Measurements from ENCODE around the gene TENM3. TPM values are rescaled to one million over a fixed set of nuclear protein-coding genes. Genes with fewer than 3 reads are reported as not detected.

Gene TENM3
- total RNA-seq, 1 donor from 2014 or later = not detected

DNA sequence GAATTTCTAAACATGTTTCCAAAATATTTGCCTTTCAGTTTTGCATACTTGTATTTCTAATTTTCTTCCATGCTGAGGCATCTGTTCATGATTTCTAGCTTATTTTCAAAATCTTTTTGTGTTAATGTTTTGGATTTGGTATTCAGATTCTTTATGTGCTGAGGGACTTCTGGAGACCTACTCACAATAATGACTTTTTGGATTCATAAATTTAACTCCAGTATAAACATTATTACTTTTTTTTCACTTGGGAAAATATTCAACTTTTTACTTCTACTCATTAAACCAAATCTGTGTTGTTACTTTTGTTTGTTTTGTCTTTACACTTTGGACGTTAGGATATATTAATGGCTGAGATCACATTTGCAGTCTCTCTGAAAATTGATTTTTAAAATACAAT lies 183.7 kb downstream of the TENM3 start:
- no peak for ATAC-seq (ENCODE audit: low read depth)
- no peaks in the 10 kb centered on the region for H3K4me1 Mint-ChIP-seq
- TF ChIP-seq, protein P1, sequence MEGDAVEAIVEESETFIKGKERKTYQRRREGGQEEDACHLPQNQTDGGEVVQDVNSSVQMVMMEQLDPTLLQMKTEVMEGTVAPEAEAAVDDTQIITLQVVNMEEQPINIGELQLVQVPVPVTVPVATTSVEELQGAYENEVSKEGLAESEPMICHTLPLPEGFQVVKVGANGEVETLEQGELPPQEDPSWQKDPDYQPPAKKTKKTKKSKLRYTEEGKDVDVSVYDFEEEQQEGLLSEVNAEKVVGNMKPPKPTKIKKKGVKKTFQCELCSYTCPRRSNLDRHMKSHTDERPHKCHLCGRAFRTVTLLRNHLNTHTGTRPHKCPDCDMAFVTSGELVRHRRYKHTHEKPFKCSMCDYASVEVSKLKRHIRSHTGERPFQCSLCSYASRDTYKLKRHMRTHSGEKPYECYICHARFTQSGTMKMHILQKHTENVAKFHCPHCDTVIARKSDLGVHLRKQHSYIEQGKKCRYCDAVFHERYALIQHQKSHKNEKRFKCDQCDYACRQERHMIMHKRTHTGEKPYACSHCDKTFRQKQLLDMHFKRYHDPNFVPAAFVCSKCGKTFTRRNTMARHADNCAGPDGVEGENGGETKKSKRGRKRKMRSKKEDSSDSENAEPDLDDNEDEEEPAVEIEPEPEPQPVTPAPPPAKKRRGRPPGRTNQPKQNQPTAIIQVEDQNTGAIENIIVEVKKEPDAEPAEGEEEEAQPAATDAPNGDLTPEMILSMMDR (IDR thresholded peaks at IDR 0.05) = no peak
- CTCF ChIA-PET = no interaction called here
- H3K36me3 Mint-ChIP-seq (ENCODE audit: low read depth) = no peaks in the 10 kb centered on the region
- no peak for DNase-seq
- no peaks in the 10 kb centered on the region for H3K9me3 Mint-ChIP-seq
- peaks cover 3% of the 10 kb centered on the region for H3K27me3 Mint-ChIP-seq
- intact Hi-C loops (cut with micrococcal nuclease) = no loop called here
- POLR2A ChIA-PET = no interaction called here
- no peak overlapping the region for H3K4me3 Mint-ChIP-seq
- no peak overlapping the region for H3K27ac Mint-ChIP-seq

GRCh38 chr4:182427554-182427953 lies 184.4 kb downstream of the TENM3 start:
- DNase-seq (no peak), ATAC-seq (ENCODE audit: low read depth) (no peak)
- no peak overlapping the region for H3K4me3 Mint-ChIP-seq
- intact Hi-C loops (cut with micrococcal nuclease) = no loop called here
- H3K9me3 Mint-ChIP-seq = no peaks in the 10 kb centered on the region
- H3K4me1 Mint-ChIP-seq = no peaks in the 10 kb centered on the region
- no peak overlapping the region for H3K27ac Mint-ChIP-seq
- POLR2A ChIA-PET = no interaction called here
- CTCF ChIA-PET = no interaction called here
- no peaks in the 10 kb centered on the region for H3K36me3 Mint-ChIP-seq (ENCODE audit: low read depth)
- H3K27me3 Mint-ChIP-seq = peaks cover 3% of the 10 kb centered on the region
- TF ChIP-seq, protein P1 (IDR thresholded peaks at IDR 0.05) = no peak

DNA sequence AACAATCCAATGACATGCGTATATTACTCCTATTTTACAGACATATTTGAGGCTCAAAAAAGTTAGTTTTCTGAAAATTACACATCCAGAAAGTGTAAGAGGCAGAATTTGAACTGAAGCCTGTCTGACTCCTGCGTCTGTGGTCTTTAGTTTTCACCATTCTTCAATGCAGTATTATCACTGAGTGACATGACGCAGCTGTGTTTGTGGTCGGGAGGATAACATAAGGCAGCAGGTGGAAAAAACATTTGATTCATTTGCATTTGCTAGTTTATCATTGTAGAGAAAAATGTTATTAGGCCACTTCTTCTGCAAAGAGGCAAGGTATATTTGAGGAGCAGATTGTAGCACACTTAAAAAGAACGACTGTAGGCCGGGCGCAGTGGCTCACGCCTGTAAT lies 186.7 kb downstream of the TENM3 start:
- intact Hi-C loops (cut with micrococcal nuclease) = no loop called here
- peaks cover 3% of the 10 kb centered on the region for H3K27me3 Mint-ChIP-seq
- H3K9me3 Mint-ChIP-seq = no peaks in the 10 kb centered on the region
- no peak overlapping the region for H3K27ac Mint-ChIP-seq
- ATAC-seq (ENCODE audit: low read depth) (no peak), DNase-seq (no peak)
- no peaks in the 10 kb centered on the region for H3K4me1 Mint-ChIP-seq
- H3K4me3 Mint-ChIP-seq = no peak overlapping the region
- POLR2A ChIA-PET = no interaction called here
- H3K36me3 Mint-ChIP-seq (ENCODE audit: low read depth) = no peaks in the 10 kb centered on the region
- TF ChIP-seq, protein P1 (IDR thresholded peaks at IDR 0.05) = no peak
- CTCF ChIA-PET = no interaction called here

DNA sequence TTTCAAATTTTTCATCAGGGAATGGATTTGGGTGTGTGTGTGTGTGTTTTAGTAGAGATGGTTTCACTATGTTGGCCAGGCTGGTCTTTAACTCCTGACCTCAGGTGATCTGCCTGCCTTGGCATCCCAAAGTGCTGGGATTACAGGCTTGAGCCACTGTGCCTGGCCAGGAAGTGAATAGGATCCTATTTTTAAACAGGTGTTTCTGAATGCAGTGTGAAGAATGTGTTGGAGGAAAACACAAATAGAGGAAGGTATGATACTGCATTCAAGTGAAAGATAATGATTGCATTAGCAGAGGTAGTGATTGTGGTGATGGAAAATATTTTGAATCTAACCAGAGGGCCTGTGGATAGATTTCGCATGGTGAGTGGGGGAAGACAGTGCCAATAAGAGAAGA lies 189.6 kb downstream of the TENM3 start:
- ChIA-PET POLR2A (no interaction called here), CTCF (no interaction called here)
- TF ChIP-seq, protein P1 (IDR thresholded peaks at IDR 0.05) = no peak
- intact Hi-C loops (cut with micrococcal nuclease) = no loop called here
- H3K27ac Mint-ChIP-seq = no peak overlapping the region
- no peaks in the 10 kb centered on the region for H3K9me3 Mint-ChIP-seq
- H3K4me3 Mint-ChIP-seq = no peak overlapping the region
- no peaks in the 10 kb centered on the region for H3K36me3 Mint-ChIP-seq (ENCODE audit: low read depth)
- ATAC-seq (ENCODE audit: low read depth) (no peak), DNase-seq (no peak)
- H3K27me3 Mint-ChIP-seq = no peaks in the 10 kb centered on the region
- no peaks in the 10 kb centered on the region for H3K4me1 Mint-ChIP-seq

DNA sequence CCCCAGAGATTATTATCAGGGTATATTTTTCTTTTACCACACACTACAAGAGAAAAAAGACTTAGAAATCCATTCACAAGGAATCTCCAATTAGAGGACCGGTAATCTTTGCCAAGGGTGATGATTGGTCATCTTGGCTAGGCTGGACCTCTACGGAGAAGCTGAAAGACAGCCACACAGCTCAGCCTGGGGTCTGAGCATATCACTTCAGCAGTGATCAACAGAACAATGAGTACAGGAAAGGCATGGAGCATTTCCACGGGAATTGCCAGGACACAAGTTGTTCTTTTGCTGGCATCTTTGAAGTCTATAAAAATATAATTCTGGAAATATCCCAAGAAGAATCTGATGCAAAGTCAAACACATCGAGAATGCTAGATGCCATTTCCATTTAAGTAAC lies 191.5 kb downstream of the TENM3 start:
- Mint-ChIP-seq H3K36me3 (ENCODE audit: low read depth) (no peaks in the 10 kb centered on the region), H3K27me3 (no peaks in the 10 kb centered on the region), H3K27ac (no peak overlapping the region), H3K4me3 (no peak overlapping the region), H3K4me1 (no peaks in the 10 kb centered on the region), H3K9me3 (no peaks in the 10 kb centered on the region)
- intact Hi-C loops (cut with micrococcal nuclease) = no loop called here
- CTCF ChIA-PET = no interaction called here
- TF ChIP-seq, protein P1 (IDR thresholded peaks at IDR 0.05) = no peak
- POLR2A ChIA-PET = no interaction called here
- no peak for DNase-seq
- ATAC-seq (ENCODE audit: low read depth) = no peak
